ENCODE results near the gene CDH26. TPM values are rescaled to one million over a fixed set of nuclear protein-coding genes. Genes with fewer than 3 reads are reported as not detected.

The CDH26 gene
- total and polyA plus RNA-seq, 10 of the 15 experiments (the other 5 are each of a cell fraction or from before 2014, with no cell fraction given): 0.03 to 0.19 (median 0.08) TPM; not detected in 4

DNA sequence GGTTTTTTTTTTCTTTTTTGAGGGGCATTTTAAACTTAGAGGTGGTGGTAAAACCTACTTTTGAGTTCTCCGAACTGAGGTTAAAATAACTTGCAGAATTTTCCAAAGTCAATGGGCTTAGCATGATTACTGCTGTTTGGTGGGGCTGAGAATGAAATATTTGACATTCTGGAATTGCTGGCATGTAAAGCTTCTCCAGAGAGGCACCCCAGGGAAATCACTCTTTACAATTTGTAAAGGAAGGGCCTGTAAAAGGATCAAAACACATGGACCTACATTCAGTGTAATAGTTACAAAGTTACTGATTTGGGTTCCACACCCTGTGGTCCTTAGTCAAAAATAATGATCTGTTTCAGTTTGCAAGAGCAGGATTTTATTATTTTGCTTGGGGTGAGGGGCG is 12.5 kb upstream of the CDH26 start:
- Histone ChIP-seq H4K20me1 (ENCODE audit: control insufficient read depth, insufficient read depth) (no peaks in the 10 kb centered on the region), H3K4me2 (ENCODE audit: control insufficient read depth, insufficient read depth) (no peak overlapping the region), H3K27me3 (replicated peaks in 1 of 2; ENCODE audit: control insufficient read depth in 2 of 2, insufficient read depth in 2 of 2, low read length in 1 of 2) (no peaks in the 10 kb centered on the region), H3K9me3 (replicated peaks; ENCODE audit: control insufficient read depth, insufficient read depth, low read length) (no peaks in the 10 kb centered on the region), H2AFZ (ENCODE audit: control insufficient read depth, low read depth, low read length) (no peak overlapping the region), H3K9ac (ENCODE audit: control insufficient read depth, insufficient read depth, low read length) (no peak overlapping the region), H3K79me2 (ENCODE audit: control insufficient read depth, insufficient read depth, low read length) (peaks cover 7% of the 10 kb centered on the region; the same call in 1 of the 2 replicates), H3K4me3 (no peak overlapping the region), H3K27ac (ENCODE audit: control insufficient read depth, insufficient read depth) (no peak overlapping the region), H3K4me1 (ENCODE audit: control insufficient read depth, insufficient read depth, low read length) (peaks cover 6% of the 10 kb centered on the region), H3K36me3 (ENCODE audit: control insufficient read depth in 2 of 2, insufficient read depth in 2 of 2, low read length in 1 of 2) (peaks cover 0 to 1% of the 10 kb centered on the region in 2 experiments; a peak in 1 of 4 replicates)
- FAIRE-seq (no peak), ATAC-seq (no peak), DNase-seq (ENCODE audit: low read depth, low spot score) (no peak)
- ChIA-PET SMC1A (ENCODE audit: uncharacterized antibody, unreplicated experiment) (interaction anchor here (0.7 to 1.1 kb wide), 3 partner anchors 10 to 41 kb away, joined by 3 to 4 read pairs (median 3); no protein-coding TSS in a partner anchor), RAD21 (ENCODE audit: unreplicated experiment) (interaction anchor here (1.2 kb wide), 1 partner anchor 9 kb away, joined by 3 read pairs; no protein-coding TSS in a partner anchor), POLR2A (no interaction called here), CTCF (interaction anchor here (12.8 kb wide), 1 partner anchor 8 kb away, joined by 173 read pairs; the partner anchor contains the start of genes FAM217B, PPP1R3D and SYCP2)
- intact Hi-C loops (cut with micrococcal nuclease; ENCODE audit: unreplicated experiment): loop anchor here (10.0 kb wide), 1 partner anchor 109 kb away; no protein-coding TSS in a partner anchor
- no TSS peak for BruUV-seq (replicated peaks)
- in situ Hi-C loops (cut with MboI): no loop called here
- 100% methylated on average over 2 of the region's 2 CpGs for WGBS (ENCODE audit: insufficient coverage, insufficient replicate concordance, low lambda C conversion rate, missing lambda C conversion rate)
- TF ChIP-seq, protein P1, sequence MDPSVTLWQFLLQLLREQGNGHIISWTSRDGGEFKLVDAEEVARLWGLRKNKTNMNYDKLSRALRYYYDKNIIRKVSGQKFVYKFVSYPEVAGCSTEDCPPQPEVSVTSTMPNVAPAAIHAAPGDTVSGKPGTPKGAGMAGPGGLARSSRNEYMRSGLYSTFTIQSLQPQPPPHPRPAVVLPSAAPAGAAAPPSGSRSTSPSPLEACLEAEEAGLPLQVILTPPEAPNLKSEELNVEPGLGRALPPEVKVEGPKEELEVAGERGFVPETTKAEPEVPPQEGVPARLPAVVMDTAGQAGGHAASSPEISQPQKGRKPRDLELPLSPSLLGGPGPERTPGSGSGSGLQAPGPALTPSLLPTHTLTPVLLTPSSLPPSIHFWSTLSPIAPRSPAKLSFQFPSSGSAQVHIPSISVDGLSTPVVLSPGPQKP (IDR thresholded peaks at IDR 0.05; ENCODE audit: low read depth, low read length): no peak
- TF ChIP-seq ETV6 (conservative IDR thresholded peaks at IDR 0.05 in 1 of 2, IDR thresholded peaks at IDR 0.05 in 1 of 2; ENCODE audit: borderline replicate concordance in 1 of 2, low read depth in 1 of 2) (no peak), RAD21 (IDR thresholded peaks at IDR 0.05; ENCODE audit: insufficient read depth, low read depth, low read length) (no peak), BHLHE40 (IDR thresholded peaks at IDR 0.05; ENCODE audit: borderline replicate concordance in 1 of 2, low read depth in 2 of 2, low read length in 1 of 2) (no peak), LARP7 (IDR thresholded peaks at IDR 0.05) (no peak), MTA2 (IDR thresholded peaks at IDR 0.05; ENCODE audit: low read depth) (no peak), GATAD2B (conservative IDR thresholded peaks at IDR 0.05; ENCODE audit: low read depth) (no peak), CHD1 (IDR thresholded peaks at IDR 0.05; ENCODE audit: low read depth, low read length) (no peak), HCFC1 (IDR thresholded peaks at IDR 0.05; ENCODE audit: low read length) (no peak)
- TF ChIP-seq, protein P2, sequence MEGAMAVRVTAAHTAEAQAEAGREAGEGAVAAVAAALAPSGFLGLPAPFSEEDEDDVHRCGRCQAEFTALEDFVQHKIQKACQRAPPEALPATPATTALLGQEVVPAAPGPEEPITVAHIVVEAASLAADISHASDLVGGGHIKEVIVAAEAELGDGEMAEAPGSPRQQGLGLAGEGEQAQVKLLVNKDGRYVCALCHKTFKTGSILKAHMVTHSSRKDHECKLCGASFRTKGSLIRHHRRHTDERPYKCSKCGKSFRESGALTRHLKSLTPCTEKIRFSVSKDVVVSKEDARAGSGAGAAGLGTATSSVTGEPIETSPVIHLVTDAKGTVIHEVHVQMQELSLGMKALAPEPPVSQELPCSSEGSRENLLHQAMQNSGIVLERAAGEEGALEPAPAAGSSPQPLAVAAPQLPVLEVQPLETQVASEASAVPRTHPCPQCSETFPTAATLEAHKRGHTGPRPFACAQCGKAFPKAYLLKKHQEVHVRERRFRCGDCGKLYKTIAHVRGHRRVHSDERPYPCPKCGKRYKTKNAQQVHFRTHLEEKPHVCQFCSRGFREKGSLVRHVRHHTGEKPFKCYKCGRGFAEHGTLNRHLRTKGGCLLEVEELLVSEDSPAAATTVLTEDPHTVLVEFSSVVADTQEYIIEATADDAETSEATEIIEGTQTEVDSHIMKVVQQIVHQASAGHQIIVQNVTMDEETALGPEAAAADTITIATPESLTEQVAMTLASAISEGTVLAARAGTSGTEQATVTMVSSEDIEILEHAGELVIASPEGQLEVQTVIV (IDR thresholded peaks at IDR 0.05; ENCODE audit: borderline replicate concordance, partially characterized antibody): no peak
- TF ChIP-seq, protein P3, sequence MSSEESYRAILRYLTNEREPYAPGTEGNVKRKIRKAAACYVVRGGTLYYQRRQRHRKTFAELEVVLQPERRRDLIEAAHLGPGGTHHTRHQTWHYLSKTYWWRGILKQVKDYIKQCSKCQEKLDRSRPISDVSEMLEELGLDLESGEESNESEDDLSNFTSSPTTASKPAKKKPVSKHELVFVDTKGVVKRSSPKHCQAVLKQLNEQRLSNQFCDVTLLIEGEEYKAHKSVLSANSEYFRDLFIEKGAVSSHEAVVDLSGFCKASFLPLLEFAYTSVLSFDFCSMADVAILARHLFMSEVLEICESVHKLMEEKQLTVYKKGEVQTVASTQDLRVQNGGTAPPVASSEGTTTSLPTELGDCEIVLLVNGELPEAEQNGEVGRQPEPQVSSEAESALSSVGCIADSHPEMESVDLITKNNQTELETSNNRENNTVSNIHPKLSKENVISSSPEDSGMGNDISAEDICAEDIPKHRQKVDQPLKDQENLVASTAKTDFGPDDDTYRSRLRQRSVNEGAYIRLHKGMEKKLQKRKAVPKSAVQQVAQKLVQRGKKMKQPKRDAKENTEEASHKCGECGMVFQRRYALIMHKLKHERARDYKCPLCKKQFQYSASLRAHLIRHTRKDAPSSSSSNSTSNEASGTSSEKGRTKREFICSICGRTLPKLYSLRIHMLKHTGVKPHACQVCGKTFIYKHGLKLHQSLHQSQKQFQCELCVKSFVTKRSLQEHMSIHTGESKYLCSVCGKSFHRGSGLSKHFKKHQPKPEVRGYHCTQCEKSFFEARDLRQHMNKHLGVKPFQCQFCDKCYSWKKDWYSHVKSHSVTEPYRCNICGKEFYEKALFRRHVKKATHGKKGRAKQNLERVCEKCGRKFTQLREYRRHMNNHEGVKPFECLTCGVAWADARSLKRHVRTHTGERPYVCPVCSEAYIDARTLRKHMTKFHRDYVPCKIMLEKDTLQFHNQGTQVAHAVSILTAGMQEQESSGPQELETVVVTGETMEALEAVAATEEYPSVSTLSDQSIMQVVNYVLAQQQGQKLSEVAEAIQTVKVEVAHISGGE (CRISPR knock-in tag; IDR thresholded peaks at IDR 0.05): no peak
- TF ChIP-seq, protein P4, sequence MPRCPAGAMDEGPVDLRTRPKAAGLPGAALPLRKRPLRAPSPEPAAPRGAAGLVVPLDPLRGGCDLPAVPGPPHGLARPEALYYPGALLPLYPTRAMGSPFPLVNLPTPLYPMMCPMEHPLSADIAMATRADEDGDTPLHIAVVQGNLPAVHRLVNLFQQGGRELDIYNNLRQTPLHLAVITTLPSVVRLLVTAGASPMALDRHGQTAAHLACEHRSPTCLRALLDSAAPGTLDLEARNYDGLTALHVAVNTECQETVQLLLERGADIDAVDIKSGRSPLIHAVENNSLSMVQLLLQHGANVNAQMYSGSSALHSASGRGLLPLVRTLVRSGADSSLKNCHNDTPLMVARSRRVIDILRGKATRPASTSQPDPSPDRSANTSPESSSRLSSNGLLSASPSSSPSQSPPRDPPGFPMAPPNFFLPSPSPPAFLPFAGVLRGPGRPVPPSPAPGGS (IDR thresholded peaks at IDR 0.05; ENCODE audit: borderline replicate concordance, insufficient read depth, low read depth, low read length, poor library complexity, severe bottlenecking): no peak
- TF ChIP-seq, protein P5, sequence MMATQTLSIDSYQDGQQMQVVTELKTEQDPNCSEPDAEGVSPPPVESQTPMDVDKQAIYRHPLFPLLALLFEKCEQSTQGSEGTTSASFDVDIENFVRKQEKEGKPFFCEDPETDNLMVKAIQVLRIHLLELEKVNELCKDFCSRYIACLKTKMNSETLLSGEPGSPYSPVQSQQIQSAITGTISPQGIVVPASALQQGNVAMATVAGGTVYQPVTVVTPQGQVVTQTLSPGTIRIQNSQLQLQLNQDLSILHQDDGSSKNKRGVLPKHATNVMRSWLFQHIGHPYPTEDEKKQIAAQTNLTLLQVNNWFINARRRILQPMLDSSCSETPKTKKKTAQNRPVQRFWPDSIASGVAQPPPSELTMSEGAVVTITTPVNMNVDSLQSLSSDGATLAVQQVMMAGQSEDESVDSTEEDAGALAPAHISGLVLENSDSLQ (IDR thresholded peaks at IDR 0.05): no peak
